ENCODE data around the gene DACH1.

Gene DACH1

GRCh38 chr13:71481501-71481900, 385.5 kb downstream of the DACH1 start:
- Histone ChIP-seq H3K27me3 (ENCODE audit: insufficient read depth, low read length) (no peaks in the 10 kb centered on the region), H2AFZ (ENCODE audit: low read depth, low read length) (no peak overlapping the region), H3K4me1 (ENCODE audit: insufficient read depth, low read length) (no peaks in the 10 kb centered on the region)

GRCh38 chr13:71481046-71481445, 386.0 kb downstream of the DACH1 start:
- Histone ChIP-seq H3K4me3 (ENCODE audit: low read length) (no peak overlapping the region), H3K4me1 (ENCODE audit: insufficient read depth, low read length) (no peaks in the 10 kb centered on the region), H2AFZ (ENCODE audit: low read depth, low read length) (no peak overlapping the region)

More at GRCh38 chr13:71481501-71481900, 385.5 kb downstream of the DACH1 start:
- peaks cover 6% of the 10 kb centered on the region for H3K9me3 ChIP-seq (ENCODE audit: low read length)
- H3K36me3 ChIP-seq (ENCODE audit: insufficient read depth, low read length) = peaks cover 51% of the 10 kb centered on the region
- no peak overlapping the region for H3K4me3 ChIP-seq (ENCODE audit: low read length)

GRCh38 chr13:71477735-71478134, 389.3 kb downstream of the DACH1 start:
- H3K4me1 ChIP-seq (ENCODE audit: insufficient read depth, low read length) = peaks cover 7% of the 10 kb centered on the region

More at GRCh38 chr13:71481046-71481445, 386.0 kb downstream of the DACH1 start:
- peaks cover 6% of the 10 kb centered on the region for H3K9me3 ChIP-seq (ENCODE audit: low read length)
- no peaks in the 10 kb centered on the region for H3K27me3 ChIP-seq (ENCODE audit: insufficient read depth, low read length)
- peaks cover 51% of the 10 kb centered on the region for H3K36me3 ChIP-seq (ENCODE audit: insufficient read depth, low read length)

GRCh38 chr13:71474936-71475335, 392.1 kb downstream of the DACH1 start:
- peaks cover 41% of the 10 kb centered on the region for H3K36me3 ChIP-seq (ENCODE audit: insufficient read depth, low read length)
- peaks cover 7% of the 10 kb centered on the region for H3K4me1 ChIP-seq (ENCODE audit: insufficient read depth, low read length)
- H2AFZ ChIP-seq (ENCODE audit: low read depth, low read length) = no peak overlapping the region
- no peaks in the 10 kb centered on the region for H3K27me3 ChIP-seq (ENCODE audit: insufficient read depth, low read length)
- peaks cover 4% of the 10 kb centered on the region for H3K9me3 ChIP-seq (ENCODE audit: low read length)
- no peak overlapping the region for H3K4me3 ChIP-seq (ENCODE audit: low read length)

More at GRCh38 chr13:71477735-71478134, 389.3 kb downstream of the DACH1 start:
- no peak overlapping the region for H2AFZ ChIP-seq (ENCODE audit: low read depth, low read length)
- H3K27me3 ChIP-seq (ENCODE audit: insufficient read depth, low read length) = no peaks in the 10 kb centered on the region
- peaks cover 47% of the 10 kb centered on the region for H3K36me3 ChIP-seq (ENCODE audit: insufficient read depth, low read length)
- peaks cover 2% of the 10 kb centered on the region for H3K9me3 ChIP-seq (ENCODE audit: low read length)
- H3K4me3 ChIP-seq (ENCODE audit: low read length) = no peak overlapping the region

- no peaks in the 10 kb centered on the region for H3K4me1 ChIP-seq (ENCODE audit: insufficient read depth, low read length)
- peaks cover 16% of the 10 kb centered on the region for H3K36me3 ChIP-seq (ENCODE audit: insufficient read depth, low read length)
- H3K27me3 ChIP-seq (ENCODE audit: insufficient read depth, low read length) = no peaks in the 10 kb centered on the region
Measured at GRCh38 chr13:71469626-71470025, 397.4 kb downstream of the DACH1 start.

GRCh38 chr13:71464686-71465085, 402.3 kb downstream of the DACH1 start:
- no peak overlapping the region for H3K4me3 ChIP-seq (ENCODE audit: low read length)
- H3K27me3 ChIP-seq (ENCODE audit: insufficient read depth, low read length) = no peaks in the 10 kb centered on the region
- H3K9me3 ChIP-seq (ENCODE audit: low read length) = no peaks in the 10 kb centered on the region
- H3K36me3 ChIP-seq (ENCODE audit: insufficient read depth, low read length) = peaks cover 9% of the 10 kb centered on the region
- no peaks in the 10 kb centered on the region for H3K4me1 ChIP-seq (ENCODE audit: insufficient read depth, low read length)
- no peak overlapping the region for H2AFZ ChIP-seq (ENCODE audit: low read depth, low read length)

More at GRCh38 chr13:71469626-71470025, 397.4 kb downstream of the DACH1 start:
- H3K4me3 ChIP-seq (ENCODE audit: low read length) = no peak overlapping the region
- H3K9me3 ChIP-seq (ENCODE audit: low read length) = peaks cover 2% of the 10 kb centered on the region
- H2AFZ ChIP-seq (ENCODE audit: low read depth, low read length) = no peak overlapping the region

- H2AFZ ChIP-seq (ENCODE audit: low read depth, low read length) = no peak overlapping the region
- no peaks in the 10 kb centered on the region for H3K9me3 ChIP-seq (ENCODE audit: low read length)
- H3K36me3 ChIP-seq (ENCODE audit: insufficient read depth, low read length) = peaks cover 9% of the 10 kb centered on the region
- no peaks in the 10 kb centered on the region for H3K4me1 ChIP-seq (ENCODE audit: insufficient read depth, low read length)
- no peaks in the 10 kb centered on the region for H3K27me3 ChIP-seq (ENCODE audit: insufficient read depth, low read length)
- no peak overlapping the region for H3K4me3 ChIP-seq (ENCODE audit: low read length)
Measured at GRCh38 chr13:71461892-71462291, 405.1 kb downstream of the DACH1 start.

GRCh38 chr13:71460211-71460610, 406.8 kb downstream of the DACH1 start:
- H3K4me3 ChIP-seq (ENCODE audit: low read length) = no peak overlapping the region
- peaks cover 4% of the 10 kb centered on the region for H3K4me1 ChIP-seq (ENCODE audit: insufficient read depth, low read length)
- no peaks in the 10 kb centered on the region for H3K27me3 ChIP-seq (ENCODE audit: insufficient read depth, low read length)
- H2AFZ ChIP-seq (ENCODE audit: low read depth, low read length) = no peak overlapping the region
- no peaks in the 10 kb centered on the region for H3K9me3 ChIP-seq (ENCODE audit: low read length)
- peaks cover 9% of the 10 kb centered on the region for H3K36me3 ChIP-seq (ENCODE audit: insufficient read depth, low read length)

GRCh38 chr13:71459708-71460107, 407.3 kb downstream of the DACH1 start:
- no peaks in the 10 kb centered on the region for H3K9me3 ChIP-seq (ENCODE audit: low read length)
- H3K4me3 ChIP-seq (ENCODE audit: low read length) = no peak overlapping the region
- H3K4me1 ChIP-seq (ENCODE audit: insufficient read depth, low read length) = peaks cover 4% of the 10 kb centered on the region
- no peak overlapping the region for H2AFZ ChIP-seq (ENCODE audit: low read depth, low read length)
- H3K27me3 ChIP-seq (ENCODE audit: insufficient read depth, low read length) = no peaks in the 10 kb centered on the region
- peaks cover 9% of the 10 kb centered on the region for H3K36me3 ChIP-seq (ENCODE audit: insufficient read depth, low read length)

GRCh38 chr13:71457645-71458044, 409.4 kb downstream of the DACH1 start:
- peaks cover 10% of the 10 kb centered on the region for H3K36me3 ChIP-seq (ENCODE audit: insufficient read depth, low read length)
- no peak overlapping the region for H3K4me3 ChIP-seq (ENCODE audit: low read length)
- no peaks in the 10 kb centered on the region for H3K9me3 ChIP-seq (ENCODE audit: low read length)
- H3K4me1 ChIP-seq (ENCODE audit: insufficient read depth, low read length) = peaks cover 4% of the 10 kb centered on the region
- H2AFZ ChIP-seq (ENCODE audit: low read depth, low read length) = no peak overlapping the region
- no peaks in the 10 kb centered on the region for H3K27me3 ChIP-seq (ENCODE audit: insufficient read depth, low read length)

GRCh38 chr13:71456136-71456535, 410.9 kb downstream of the DACH1 start:
- no peak overlapping the region for H3K4me3 ChIP-seq (ENCODE audit: low read length)
- H3K36me3 ChIP-seq (ENCODE audit: insufficient read depth, low read length) = peaks cover 19% of the 10 kb centered on the region
- H3K27me3 ChIP-seq (ENCODE audit: insufficient read depth, low read length) = no peaks in the 10 kb centered on the region
- H3K9me3 ChIP-seq (ENCODE audit: low read length) = no peaks in the 10 kb centered on the region
- peaks cover 4% of the 10 kb centered on the region for H3K4me1 ChIP-seq (ENCODE audit: insufficient read depth, low read length)
- H2AFZ ChIP-seq (ENCODE audit: low read depth, low read length) = no peak overlapping the region

- no peak overlapping the region for H3K4me3 ChIP-seq (ENCODE audit: low read length)
- no peaks in the 10 kb centered on the region for H3K27me3 ChIP-seq (ENCODE audit: insufficient read depth, low read length)
- H2AFZ ChIP-seq (ENCODE audit: low read depth, low read length) = no peak overlapping the region
- H3K36me3 ChIP-seq (ENCODE audit: insufficient read depth, low read length) = peaks cover 15% of the 10 kb centered on the region
- peaks cover 4% of the 10 kb centered on the region for H3K4me1 ChIP-seq (ENCODE audit: insufficient read depth, low read length)
- no peaks in the 10 kb centered on the region for H3K9me3 ChIP-seq (ENCODE audit: low read length)
Measured at GRCh38 chr13:71454509-71454908, 412.5 kb downstream of the DACH1 start.

- no peaks in the 10 kb centered on the region for H3K9me3 ChIP-seq (ENCODE audit: low read length)
- no peaks in the 10 kb centered on the region for H3K4me1 ChIP-seq (ENCODE audit: insufficient read depth, low read length)
- H3K36me3 ChIP-seq (ENCODE audit: insufficient read depth, low read length) = peaks cover 15% of the 10 kb centered on the region
- no peaks in the 10 kb centered on the region for H3K27me3 ChIP-seq (ENCODE audit: insufficient read depth, low read length)
- H2AFZ ChIP-seq (ENCODE audit: low read depth, low read length) = no peak overlapping the region
- no peak overlapping the region for H3K4me3 ChIP-seq (ENCODE audit: low read length)
Measured at GRCh38 chr13:71448080-71448630, 418.8 kb downstream of the DACH1 start.

- Histone ChIP-seq H3K4me3 (ENCODE audit: low read length) (no peak overlapping the region), H3K9me3 (ENCODE audit: low read length) (no peaks in the 10 kb centered on the region), H3K27me3 (ENCODE audit: insufficient read depth, low read length) (no peaks in the 10 kb centered on the region), H3K36me3 (ENCODE audit: insufficient read depth, low read length) (peaks cover 11% of the 10 kb centered on the region), H3K4me1 (ENCODE audit: insufficient read depth, low read length) (peaks cover 4% of the 10 kb centered on the region), H2AFZ (ENCODE audit: low read depth, low read length) (no peak overlapping the region)
Measured at GRCh38 chr13:71437704-71438103, 429.3 kb downstream of the DACH1 start.
